Stimulated activated CD4-positive, alpha-beta T cell treated with anti-CD3 and anti-CD28 coated beads, Interleukin-1b, Interleukin-23, amount 100 ng/mL, for 4 hours (primary cell): ENCODE data around the gene ATP2B2.

ENCODE experiments used
- DNase-seq, 2 donors: peaks; one replicate each; pipeline ENCODE4 v3.0.0-alpha.2; 2020; ENCODE audit warnings: low read depth in 2 of 2

The ATP2B2 gene

GRCh38 chr3:10529809-10530208 is 24.4 kb upstream of the ATP2B2 start:
- DNase-seq = no peak

DNA sequence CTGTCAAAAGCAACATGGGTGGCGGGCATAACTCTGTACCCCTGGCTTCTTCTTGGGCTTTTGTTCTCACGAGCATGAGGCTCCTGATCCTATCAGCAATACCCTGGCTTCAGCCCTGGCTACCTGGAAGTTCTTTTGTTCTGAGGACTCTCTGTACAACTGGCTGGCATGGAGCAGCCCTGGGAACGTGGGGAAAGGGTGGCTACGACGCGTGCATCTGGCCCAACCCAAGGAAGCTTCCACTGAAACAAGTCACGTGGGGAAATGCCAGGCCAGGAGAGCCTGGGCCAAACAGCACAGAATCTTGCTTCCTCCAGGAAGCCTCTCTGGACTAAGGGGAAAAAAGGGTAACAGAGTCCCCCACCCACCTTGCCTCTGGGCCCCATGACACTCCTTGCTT is 22.7 kb upstream of the ATP2B2 start:
- DNase-seq = no peak

GRCh38 chr3:10527295-10528001 is 22.1 kb upstream of the ATP2B2 start:
- DNase-seq = no peak

- no peak for DNase-seq
Observed at GRCh38 chr3:10526366-10526765, 21.0 kb upstream of the ATP2B2 start.

DNA sequence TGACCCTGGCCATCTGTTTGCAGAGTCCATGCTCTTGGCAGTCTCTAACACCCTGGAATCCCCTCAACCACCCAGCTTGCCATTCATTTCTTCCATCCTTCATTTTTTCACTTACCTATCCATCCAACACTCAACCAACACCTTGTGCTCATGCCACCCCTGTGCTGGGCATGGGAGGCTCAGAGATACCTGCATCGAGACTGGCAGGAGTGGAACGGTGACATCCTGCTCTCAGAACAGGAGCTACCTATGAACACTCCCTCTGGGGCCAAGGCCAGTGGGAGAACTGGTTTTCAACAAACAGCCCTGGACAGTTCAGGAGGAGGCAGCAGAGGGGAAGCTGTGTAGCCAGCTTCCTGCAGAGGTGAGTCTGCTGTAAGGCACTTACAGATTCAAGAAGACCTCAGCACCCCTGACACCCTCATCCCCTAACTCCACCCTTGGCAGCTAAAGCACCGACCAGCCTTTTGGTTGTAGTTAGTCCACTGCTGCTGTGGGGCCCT is 19.5 kb upstream of the ATP2B2 start:
- DNase-seq = no peak

DNA sequence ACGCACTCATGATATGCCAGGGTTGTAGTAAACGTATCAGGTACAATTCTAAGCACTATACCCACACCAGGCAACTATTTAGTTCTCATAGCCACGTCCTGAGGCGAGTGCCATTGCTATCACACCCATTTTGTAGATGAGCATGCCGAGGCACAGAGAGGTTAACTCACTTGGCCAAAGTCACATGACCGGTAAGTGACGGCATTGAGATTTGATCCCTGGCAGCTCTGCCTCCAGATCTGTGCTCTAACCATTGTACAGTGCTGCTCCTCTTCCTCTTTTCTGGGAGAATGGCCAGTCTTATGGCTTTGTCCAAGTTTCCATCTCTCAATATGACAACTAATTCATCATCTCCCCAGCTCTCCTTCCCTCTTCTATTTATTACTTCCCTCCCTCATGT is 18.9 kb upstream of the ATP2B2 start:
- DNase-seq = no peak

DNA sequence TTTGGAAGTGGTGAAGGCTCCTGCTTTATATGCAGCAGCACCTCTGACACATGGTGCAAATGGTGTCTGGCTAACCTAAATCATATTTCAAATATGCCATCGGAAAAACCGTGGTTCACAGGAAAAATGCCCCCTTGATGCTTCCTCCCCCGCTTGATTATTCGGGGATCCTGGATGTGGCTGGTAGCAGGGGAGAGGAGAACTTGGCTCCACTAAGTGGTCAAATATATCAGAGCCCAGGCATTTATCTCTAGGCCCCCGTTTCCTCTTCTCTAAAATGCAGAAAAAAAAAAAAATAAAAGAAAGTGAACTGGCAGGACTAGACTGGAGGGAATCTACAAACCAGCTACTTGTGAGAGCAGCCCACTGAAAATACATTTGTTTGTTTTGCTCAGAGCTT is 18.2 kb upstream of the ATP2B2 start:
- no peak for DNase-seq

- no peak for DNase-seq
Observed at GRCh38 chr3:10522646-10523303, 17.4 kb upstream of the ATP2B2 start.

DNA sequence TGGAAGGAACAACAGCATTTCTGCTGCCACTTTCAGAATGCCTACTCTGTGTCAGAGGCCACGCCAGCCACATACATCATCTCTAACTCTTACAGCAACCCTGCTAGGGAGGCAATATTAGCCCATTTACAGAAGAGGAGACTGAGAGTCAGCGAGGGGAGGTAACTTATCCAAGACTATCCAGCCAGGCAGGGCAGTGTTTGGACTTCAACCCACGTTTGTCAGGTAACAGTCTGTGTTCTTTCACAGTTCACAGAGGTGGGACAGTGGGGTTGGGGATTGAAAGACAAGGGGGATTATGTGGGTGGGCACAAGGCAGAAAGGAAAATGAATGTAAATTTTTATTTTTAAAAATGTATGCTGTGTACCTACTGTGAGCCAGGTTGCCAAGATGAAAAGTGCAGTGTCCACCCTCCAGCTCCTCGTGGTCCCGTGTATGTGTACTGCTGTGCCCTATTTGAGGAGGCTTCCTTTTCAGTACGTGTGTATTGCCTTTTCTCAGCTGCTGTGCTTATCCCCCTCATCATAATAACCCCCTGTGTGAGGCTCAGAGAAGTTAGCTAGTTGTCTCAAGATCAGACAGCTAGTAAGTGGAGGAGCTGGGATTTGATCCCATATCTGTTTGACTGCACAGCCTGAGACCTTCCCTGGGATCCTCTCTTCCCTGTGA is 16.5 kb upstream of the ATP2B2 start:
- no peak for DNase-seq

DNA sequence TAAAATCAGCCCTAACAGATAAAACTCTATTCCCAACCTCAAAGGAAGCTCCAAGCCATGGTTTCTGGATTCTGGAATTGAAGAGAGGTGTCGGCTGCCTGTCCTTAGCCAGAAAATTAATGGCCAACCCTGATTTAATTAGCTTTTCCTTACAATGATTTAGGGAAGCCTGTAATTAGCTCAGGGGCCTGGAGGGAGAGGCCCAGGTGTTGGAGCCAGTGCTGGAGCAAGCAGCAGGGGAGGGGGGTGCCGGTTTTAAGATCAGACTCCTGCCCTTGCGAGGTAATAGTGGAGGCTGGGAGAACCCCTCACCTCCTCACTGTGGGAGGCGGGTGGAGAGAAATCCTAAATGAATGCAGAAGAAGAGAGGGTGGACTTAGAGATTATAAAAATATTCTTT is 14.7 kb upstream of the ATP2B2 start:
- DNase-seq = no peak

DNA sequence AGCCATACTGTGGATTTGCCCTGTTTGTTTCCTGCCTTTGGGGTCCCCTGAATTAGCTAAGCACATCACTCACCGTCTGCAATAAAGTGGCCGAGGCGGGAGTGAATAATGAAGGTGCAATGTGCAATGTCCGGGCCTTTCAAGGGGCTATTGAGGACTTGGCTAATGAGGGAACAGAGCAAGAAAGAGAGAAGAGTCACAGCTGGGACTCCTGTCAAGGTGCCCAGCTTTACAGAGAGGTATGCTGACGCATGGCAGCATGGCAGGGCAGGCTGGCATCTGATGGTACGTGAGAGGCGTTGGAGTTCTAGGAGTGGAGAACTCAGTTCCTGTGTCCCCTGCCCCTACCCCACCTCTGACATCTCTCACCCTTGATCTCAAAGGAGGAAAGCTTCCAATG is 13.8 kb upstream of the ATP2B2 start:
- no peak for DNase-seq

- DNase-seq = no peak
Observed at GRCh38 chr3:10518506-10519150, 13.2 kb upstream of the ATP2B2 start.

GRCh38 chr3:10517627-10518026 is 12.2 kb upstream of the ATP2B2 start:
- no peak for DNase-seq

GRCh38 chr3:10516544-10517452 is 11.4 kb upstream of the ATP2B2 start:
- DNase-seq = no peak

GRCh38 chr3:10515884-10516495 is 10.6 kb upstream of the ATP2B2 start:
- DNase-seq = no peak

- DNase-seq = no peak
Observed at GRCh38 chr3:10515396-10515795, 10.0 kb upstream of the ATP2B2 start.

- DNase-seq = no peak
Observed at GRCh38 chr3:10514407-10515069, 9.2 kb upstream of the ATP2B2 start.

- DNase-seq = no peak
Observed at GRCh38 chr3:10513306-10513705, 7.9 kb upstream of the ATP2B2 start.

DNA sequence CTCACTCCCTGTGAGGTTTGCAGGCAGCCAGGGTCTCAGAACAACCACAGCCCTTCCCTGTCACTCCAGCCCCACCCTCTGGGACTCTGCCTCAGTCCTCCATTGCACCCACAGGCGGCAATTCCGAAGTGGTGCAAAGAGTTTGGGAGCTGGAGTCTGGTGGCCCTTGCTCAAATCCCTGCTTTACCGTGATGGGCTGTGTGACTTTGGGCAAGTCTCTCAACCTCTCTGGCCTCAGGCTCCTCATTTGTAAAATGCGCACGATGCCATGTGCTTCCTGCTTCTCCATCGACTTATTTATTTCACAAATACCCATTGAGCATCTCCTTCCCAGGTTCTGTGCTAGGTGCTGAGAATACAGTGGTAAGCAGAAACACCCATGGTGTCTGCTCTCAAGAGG is 7.3 kb upstream of the ATP2B2 start:
- DNase-seq = no peak

- no peak for DNase-seq
Observed at GRCh38 chr3:10511809-10512494, 6.6 kb upstream of the ATP2B2 start.
